WERI-Rb-1 (cell line): ENCODE measurements around the gene CDK13.
"Not testable (repeated sequence)": the region's sequence is repeated elsewhere in the genome, so short reads cannot be mapped to it uniquely, and the experiment has no call there.

Experiments
- DNase-seq: peaks from one replicate; pipeline ENCODE4 v3.0.0-alpha.2; 2020
- H3K27ac ChIP-seq: fragments of 250-450 bp; sonication (Bioruptor Pico); 2 replicates; pipeline ENCODE4 v1.5.1; 2020; ENCODE audit warnings: mild to moderate bottlenecking, moderate library complexity
- H3K27me3 ChIP-seq: fragments of 250-450 bp; sonication (Bioruptor Pico); 2 replicates; pipeline ENCODE4 v1.5.1; 2021; ENCODE audit warnings: mild to moderate bottlenecking, low read depth, moderate library complexity; ENCODE audit not compliant: insufficient read depth, severe bottlenecking
- H3K36me3 ChIP-seq: fragments of 250-450 bp; sonication (Bioruptor Pico); 2 replicates; pipeline ENCODE4 v1.5.1; 2020; ENCODE audit warnings: mild to moderate bottlenecking, moderate library complexity
- H3K4me3 ChIP-seq: 2 replicates; pipeline ENCODE4 v1.5.1; 2011; ENCODE audit warnings: low read depth, mild to moderate bottlenecking, control low read depth, low read length
- H3K9me3 ChIP-seq: fragments of 250-450 bp; sonication (Bioruptor Pico); 2 replicates; pipeline ENCODE4 v1.5.1; 2021; ENCODE audit warnings: mild to moderate bottlenecking, moderate library complexity; ENCODE audit not compliant: severe bottlenecking
- CTCF ChIP-seq: IDR thresholded peaks from 2 replicates; pipeline ENCODE4 v1.5.1; 2011; ENCODE audit warnings: low read depth, mild to moderate bottlenecking, control low read depth, inconsistent platforms, low read length

The CDK13 gene

GRCh38 chr7:40133561-40134427 is 183.7 kb downstream of the CDK13 start:
- Histone ChIP-seq H3K27ac (peak overlapping the region; percentile 98), H3K9me3 (no peaks in the 10 kb centered on the region), H3K36me3 (peaks cover 14% of the 10 kb centered on the region), H3K4me3 (peak overlapping the region; percentile 90), H3K27me3 (no peaks in the 10 kb centered on the region)
- no peak for TF ChIP-seq CTCF
- no peak for DNase-seq

- Histone ChIP-seq H3K9me3 (no peaks in the 10 kb centered on the region), H3K27ac (peak within 1 kb of the TSS; percentile 98), H3K27me3 (no peaks in the 10 kb centered on the region), H3K36me3 (peaks cover 14% of the 10 kb centered on the region), H3K4me3 (peak within 1 kb of the TSS; percentile 90)
- peak; percentile 96 for TF ChIP-seq CTCF
- peak; percentile 83 for DNase-seq
Observed at GRCh38 chr7:40134428-40135316, 184.6 kb downstream of the CDK13 start, which contains the start of the genes MPLKIP and SUGCT. TSS of gene MPLKIP (minus strand) at chr7:40134622. CDS start at chr7:40134567, 55 bp downstream. TSS of gene SUGCT (plus strand) at chr7:40135005.

- Histone ChIP-seq H3K4me3 (peak overlapping the region; percentile 90), H3K9me3 (no peaks in the 10 kb centered on the region), H3K27me3 (no peaks in the 10 kb centered on the region), H3K36me3 (peaks cover 14% of the 10 kb centered on the region), H3K27ac (no peak overlapping the region)
- no peak for TF ChIP-seq CTCF
- no peak for DNase-seq
Observed at GRCh38 chr7:40135317-40135610, 185.2 kb downstream of the CDK13 start.

GRCh38 chr7:40137563-40137962 is 187.5 kb downstream of the CDK13 start:
- H3K9me3 ChIP-seq = no peaks in the 10 kb centered on the region
- H3K4me3 ChIP-seq = no peak overlapping the region
- no peak for TF ChIP-seq CTCF
- no peak for DNase-seq
- H3K36me3 ChIP-seq = peaks cover 7% of the 10 kb centered on the region
- H3K27me3 ChIP-seq = no peaks in the 10 kb centered on the region
- H3K27ac ChIP-seq = no peak overlapping the region

- peaks cover 6% of the 10 kb centered on the region; the same call in 1 of the 2 replicates for H3K36me3 ChIP-seq
- no peak overlapping the region for H3K4me3 ChIP-seq
- no peak for TF ChIP-seq CTCF
- no peaks in the 10 kb centered on the region for H3K27me3 ChIP-seq
- no peak for DNase-seq
- H3K27ac ChIP-seq = no peak overlapping the region
- H3K9me3 ChIP-seq = no peaks in the 10 kb centered on the region
Observed at GRCh38 chr7:40138973-40139372, 188.9 kb downstream of the CDK13 start.

- not testable (repeated sequence) for H3K36me3 ChIP-seq, H3K27ac ChIP-seq, H3K9me3 ChIP-seq, DNase-seq, H3K27me3 ChIP-seq, H3K4me3 ChIP-seq
Observed at GRCh38 chr7:40139891-40140290, 189.8 kb downstream of the CDK13 start.

GRCh38 chr7:40141916-40142315 is 191.9 kb downstream of the CDK13 start:
- H3K27me3 ChIP-seq, H3K4me3 ChIP-seq, H3K36me3 ChIP-seq, DNase-seq, H3K27ac ChIP-seq, H3K9me3 ChIP-seq: not testable (repeated sequence)

- H3K4me3 ChIP-seq, H3K36me3 ChIP-seq, H3K9me3 ChIP-seq, H3K27ac ChIP-seq, H3K27me3 ChIP-seq, DNase-seq: not testable (repeated sequence)
Observed at GRCh38 chr7:40145596-40146130, 195.6 kb downstream of the CDK13 start.
